Limb (tissue), 2 donors: ENCODE results near the gene CCDC85B.

ENCODE experiments used
- DNase-seq, 2 donors: peaks; one replicate each; pipeline ENCODE4 v3.0.0-alpha.2; 2016; ENCODE audit errors: extremely low spot score in 2 of 2

The CCDC85B gene

GRCh38 chr11:65903715-65904114, 13.2 kb downstream of the CCDC85B start:
- DNase-seq = no peak

DNA sequence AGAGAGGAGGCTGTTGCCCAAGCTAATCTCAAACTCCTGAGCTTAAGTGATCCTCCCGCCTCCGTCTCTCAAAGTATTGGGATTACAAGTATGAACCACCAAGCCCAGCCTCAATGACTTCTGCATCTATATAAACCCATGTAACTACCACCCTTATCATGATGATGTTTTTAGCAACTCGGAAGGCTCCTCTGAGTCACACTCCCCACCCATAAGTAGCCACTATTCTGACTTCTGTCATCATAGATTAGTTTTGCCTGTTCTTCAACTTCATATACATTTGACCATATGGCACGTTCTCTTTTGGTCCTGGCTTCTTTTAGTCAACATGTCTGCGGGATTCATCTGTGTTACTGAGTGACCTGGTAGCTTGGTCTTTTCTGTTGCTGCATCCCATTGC, 16.1 kb downstream of the CCDC85B start:
- no peak for DNase-seq

- no peak for DNase-seq
Measured at GRCh38 chr11:65907878-65908277, 17.4 kb downstream of the CCDC85B start.

- peak; percentile 52 to 62 for DNase-seq
Measured at GRCh38 chr11:65911682-65912568, 21.5 kb downstream of the CCDC85B start.

DNA sequence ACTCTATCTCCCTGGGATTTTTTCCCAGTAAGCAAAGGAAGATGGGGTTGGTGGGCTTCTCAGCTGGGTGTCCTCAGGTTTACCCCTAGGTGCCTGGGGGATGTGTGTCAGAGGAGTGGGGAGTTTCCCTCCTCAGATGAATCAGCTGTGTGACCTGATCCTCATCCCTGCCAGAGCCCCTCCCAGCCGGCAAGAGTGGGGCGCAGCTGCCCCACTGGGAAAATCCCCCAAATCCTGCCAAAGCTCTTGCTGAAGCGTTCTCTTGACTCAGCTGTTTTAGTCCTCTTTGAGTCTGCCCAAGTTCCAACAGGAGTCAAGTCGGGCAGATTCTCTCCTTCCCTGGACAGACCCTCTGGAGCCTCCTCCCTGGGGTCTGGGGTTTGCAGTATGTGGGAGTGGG, 22.4 kb downstream of the CCDC85B start:
- no peak for DNase-seq

- no peak for DNase-seq
Measured at GRCh38 chr11:65915101-65915820, 24.8 kb downstream of the CCDC85B start.

DNA sequence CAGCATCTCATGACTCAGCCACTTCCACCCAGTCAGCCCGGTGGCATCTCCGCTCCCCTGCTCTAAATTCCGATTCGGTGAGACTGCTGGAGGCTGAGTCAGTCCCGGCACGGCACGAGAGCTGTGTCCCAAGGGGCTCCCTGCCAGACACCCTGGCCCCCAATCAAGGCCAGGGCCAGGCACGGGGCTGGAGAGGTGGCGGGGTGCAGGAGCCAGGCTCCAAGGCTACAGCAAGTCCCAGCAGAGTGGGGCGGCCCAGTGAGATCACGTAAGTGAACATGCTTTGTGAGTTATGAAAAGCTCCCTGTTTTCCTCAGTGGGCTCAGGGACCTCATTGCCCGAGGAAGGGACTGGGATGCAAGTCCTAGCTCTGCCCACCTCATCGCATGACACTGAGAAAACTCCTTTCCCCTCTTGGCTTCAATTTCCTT, 25.4 kb downstream of the CCDC85B start:
- DNase-seq = no peak

DNA sequence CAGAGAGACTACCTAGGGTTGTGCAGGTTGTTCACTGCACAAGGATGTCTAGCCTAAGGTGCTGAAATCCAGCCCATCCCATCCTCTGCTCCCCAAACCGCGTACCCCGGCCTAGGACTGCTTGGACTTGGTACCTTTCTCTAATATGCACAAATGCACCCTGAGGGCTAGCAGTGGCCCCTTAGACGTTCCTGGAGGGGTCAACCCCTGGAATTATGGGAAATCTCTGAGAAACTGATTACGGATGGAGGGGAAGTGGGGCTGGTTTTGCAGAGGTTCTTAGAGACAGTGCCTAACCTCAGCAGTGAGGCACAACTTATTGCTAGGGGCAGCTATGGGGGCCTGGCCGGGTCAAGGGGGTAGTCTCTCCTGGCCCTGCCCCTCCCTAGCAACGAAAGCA, 25.9 kb downstream of the CCDC85B start:
- no peak for DNase-seq

- no peak for DNase-seq
Measured at GRCh38 chr11:65917077-65917433, 26.6 kb downstream of the CCDC85B start.

DNA sequence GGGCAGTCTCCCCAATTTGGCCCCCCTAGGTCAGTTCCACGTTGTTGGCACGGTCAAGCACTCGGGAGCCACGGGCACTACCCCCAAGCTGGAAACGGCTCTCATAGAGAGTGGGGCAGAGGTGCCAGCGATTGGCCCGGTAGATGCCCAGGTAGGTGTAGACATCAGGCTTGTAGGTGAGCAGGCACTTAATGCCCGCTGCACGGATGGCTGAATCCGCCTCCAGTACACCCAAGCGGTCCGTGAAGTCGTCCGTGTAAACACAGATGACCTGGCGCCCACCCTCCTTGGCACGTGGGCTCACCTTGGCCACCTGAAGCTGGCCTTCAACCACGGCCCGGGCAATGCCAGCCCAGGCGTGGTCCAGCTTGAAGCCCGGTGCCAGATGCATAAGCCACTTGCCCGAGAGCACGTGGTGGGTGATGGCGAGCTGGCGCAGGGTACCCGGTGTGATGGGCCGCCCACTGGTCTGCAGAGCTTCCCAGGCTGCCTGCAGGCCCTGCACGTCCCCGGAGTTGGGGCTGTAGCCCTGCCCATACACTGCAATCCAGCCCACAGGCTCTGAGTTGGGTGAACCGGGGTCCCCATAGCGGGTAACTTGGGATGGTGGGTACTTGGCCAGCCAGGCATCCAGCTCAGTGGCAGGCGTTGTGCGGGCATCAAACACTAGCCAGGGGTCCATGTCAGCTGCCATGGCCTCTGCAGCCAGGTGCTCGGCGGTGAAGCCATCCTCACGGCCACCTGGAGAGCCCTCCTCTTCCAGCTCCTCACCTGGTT, 27.1 kb downstream of the CCDC85B start:
- no peak for DNase-seq

GRCh38 chr11:65918211-65919140, 28.0 kb downstream of the CCDC85B start, which contains the start of gene C11orf68:
TSS of gene C11orf68 (minus strand) at chr11:65919062. CDS start at chr11:65919031, 31 bp downstream.
- DNase-seq = no peak

- peak; percentile 98 to 100 for DNase-seq
Measured at GRCh38 chr11:65919141-65919572, 28.7 kb downstream of the CCDC85B start, which contains the start of gene DRAP1. TSS of gene DRAP1 (plus strand) at chr11:65919426. CDS start at chr11:65919502, 76 bp downstream.

GRCh38 chr11:65919573-65920371, 29.3 kb downstream of the CCDC85B start:
- no peak for DNase-seq

- DNase-seq = no peak
Measured at GRCh38 chr11:65920372-65920802, 29.9 kb downstream of the CCDC85B start.

DNA sequence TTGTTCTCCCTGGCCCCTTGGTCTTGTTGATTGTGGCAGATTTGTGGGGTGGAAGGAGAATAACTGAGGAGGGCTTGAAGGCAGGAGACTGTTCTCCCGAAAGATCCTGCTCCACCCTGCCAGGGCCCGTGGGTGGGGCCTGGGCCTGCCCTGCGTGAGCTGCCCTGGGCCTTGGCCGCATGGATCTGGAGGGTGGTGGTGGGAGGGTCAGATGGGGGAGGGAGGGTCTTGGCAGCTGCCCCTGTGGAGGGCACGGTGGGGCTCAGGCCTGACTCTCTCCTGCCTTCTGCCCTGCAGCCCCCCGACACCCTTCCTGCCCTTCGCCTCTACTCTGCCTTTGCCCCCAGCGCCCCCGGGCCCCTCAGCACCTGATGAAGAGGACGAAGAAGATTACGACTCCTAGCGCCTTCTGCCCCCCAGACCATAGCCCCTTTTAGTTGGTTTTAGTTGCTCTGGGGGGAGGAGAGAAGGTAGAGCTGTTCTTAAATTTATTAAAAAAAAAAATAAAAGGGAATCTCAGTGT, 30.6 kb downstream of the CCDC85B start:
- no peak for DNase-seq

GRCh38 chr11:65921876-65922275, 31.4 kb downstream of the CCDC85B start:
- DNase-seq = no peak

GRCh38 chr11:65922565-65922964, 32.1 kb downstream of the CCDC85B start:
- no peak for DNase-seq

DNA sequence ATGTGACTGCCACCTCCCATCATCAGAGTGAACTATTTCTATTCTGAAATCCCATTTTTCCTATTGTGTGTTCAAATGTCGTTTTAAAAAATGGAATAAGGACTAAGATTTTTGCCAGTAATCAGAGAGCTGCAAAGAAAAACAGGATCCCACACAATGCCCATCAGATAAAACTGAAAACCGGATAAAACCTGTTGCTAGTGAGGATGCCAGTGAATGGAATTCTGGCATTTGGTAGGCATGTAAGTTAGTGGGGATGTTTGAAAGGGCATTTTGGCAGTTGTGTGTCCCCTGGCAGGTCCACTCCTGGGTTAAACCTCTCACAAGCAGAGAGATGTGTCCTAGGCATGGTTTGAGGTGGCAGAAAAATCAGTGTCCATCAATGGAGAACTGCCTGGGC, 34.9 kb downstream of the CCDC85B start:
- no peak for DNase-seq

DNA sequence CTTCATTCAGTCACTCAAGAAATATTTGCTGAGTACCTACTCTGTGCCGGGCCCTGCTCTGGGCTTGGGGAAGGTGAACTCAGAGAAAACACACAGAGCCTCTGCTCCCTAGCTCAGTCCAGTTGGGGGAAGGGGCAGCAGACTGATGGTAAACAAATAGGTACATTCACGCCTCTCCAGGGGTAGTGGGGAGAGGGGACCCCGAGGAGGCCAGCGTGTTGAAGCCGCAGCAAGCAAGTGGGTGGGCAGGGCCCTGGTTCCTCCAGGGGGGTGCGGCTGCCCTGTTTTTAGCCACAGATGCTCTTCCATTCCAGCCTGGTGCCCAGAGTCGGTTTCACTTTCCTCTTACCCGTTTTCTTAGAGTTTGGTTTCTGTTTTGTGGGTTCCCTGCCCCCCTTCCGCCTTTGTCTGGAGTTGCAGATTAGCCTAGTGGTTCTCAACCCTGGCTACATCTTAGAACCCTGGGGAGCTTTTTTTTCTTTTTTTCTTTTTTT, 37.5 kb downstream of the CCDC85B start:
- DNase-seq = no peak
